GM20431 (cell line): ENCODE measurements around the gene ACTN2.

Experiments used
- in situ Hi-C: fragments of 300-500 bp; cut with MseI, MboI; formaldehyde crosslinking; loops from one replicate; pipeline ENCODE4 v1.15.0; 2020; ENCODE audit warnings: low sequenced_read_pairs; ENCODE audit not compliant: unreplicated experiment

The ACTN2 gene

DNA sequence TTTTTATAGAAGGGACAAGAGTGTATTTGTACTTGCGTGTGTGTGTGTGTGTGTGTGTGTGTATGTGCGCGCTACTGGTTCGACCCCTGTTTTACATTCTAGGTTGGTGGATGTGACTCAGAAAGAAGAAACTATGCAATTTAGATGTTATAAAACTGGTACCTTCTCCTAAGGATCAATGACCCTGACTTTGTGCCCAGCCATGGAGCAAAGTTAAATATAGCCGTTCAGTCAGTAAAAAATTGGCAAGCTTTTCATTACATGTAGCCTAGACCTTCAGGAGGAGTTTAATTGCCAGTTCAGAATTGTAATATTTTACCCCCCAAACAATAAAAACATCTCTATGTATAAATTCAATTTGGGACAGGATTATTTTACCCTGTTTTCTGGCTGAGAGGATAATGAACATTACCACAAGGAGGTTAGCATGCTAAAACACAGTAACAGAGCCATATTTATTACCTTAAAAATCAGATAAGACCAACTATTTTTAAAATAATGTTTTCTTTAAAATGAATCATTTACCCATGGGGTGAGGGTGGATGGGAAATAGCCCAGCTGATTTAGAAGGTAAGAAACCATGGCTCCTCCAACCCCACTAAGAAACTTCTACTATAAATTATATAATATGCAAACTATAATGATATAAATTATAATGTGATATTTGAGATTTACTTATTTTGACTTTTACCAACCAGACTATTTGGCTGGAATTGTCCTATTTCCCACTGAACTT, 75.3 kb downstream of the ACTN2 start:
- in situ Hi-C loops, result loop anchor here (25.0 kb wide), 1 partner anchor 101 kb away; no protein-coding TSS in a partner anchor

DNA sequence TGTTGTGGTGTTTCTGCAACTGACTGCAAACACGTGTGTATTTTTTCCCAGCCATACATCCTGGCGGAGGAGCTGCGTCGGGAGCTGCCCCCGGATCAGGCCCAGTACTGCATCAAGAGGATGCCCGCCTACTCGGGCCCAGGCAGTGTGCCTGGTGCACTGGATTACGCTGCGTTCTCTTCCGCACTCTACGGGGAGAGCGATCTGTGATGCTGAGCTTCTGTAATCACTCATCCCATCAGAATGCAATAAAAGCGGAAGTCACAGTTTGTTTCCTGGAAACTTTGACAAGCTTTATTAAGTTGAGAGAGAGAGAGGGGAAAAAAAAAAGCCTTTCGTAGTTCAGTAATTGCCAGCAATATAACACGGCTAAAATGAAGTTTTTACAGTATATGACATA, 76.1 kb downstream of the ACTN2 start:
- in situ Hi-C loops, result loop anchor here (25.0 kb wide), 1 partner anchor 100 kb away; no protein-coding TSS in a partner anchor

- in situ Hi-C loops, result loop anchor here (25.0 kb wide), 1 partner anchor 96 kb away; no protein-coding TSS in a partner anchor
Observed at GRCh38 chr1:236765831-236766230, 79.5 kb downstream of the ACTN2 start.

GRCh38 chr1:236766506-236766905, 80.2 kb downstream of the ACTN2 start:
- in situ Hi-C loops, result loop anchor here (25.0 kb wide), 1 partner anchor 96 kb away; no protein-coding TSS in a partner anchor

DNA sequence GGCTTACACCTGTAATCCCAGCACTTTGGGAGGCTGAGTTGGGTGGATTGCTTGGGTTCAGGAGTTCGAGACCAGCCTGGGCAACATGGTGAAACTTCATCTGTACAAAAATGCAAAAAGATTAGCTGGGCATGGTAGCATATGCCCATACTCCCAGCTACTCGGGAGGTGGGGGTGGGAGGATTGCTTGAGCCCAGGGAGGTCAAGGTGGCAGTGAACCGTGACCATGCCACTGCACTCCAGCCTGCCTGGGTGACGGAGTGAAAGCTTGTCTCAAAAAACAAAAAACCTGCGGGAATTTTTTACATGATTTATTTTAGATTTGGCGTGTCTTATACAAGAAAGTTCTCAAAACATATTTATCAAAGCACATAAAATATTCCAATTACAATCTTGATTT, 81.0 kb downstream of the ACTN2 start:
- in situ Hi-C loops, result loop anchor here (25.0 kb wide), 1 partner anchor 95 kb away; no protein-coding TSS in a partner anchor

- in situ Hi-C loops, result loop anchor here (25.0 kb wide), 1 partner anchor 94 kb away; no protein-coding TSS in a partner anchor
Observed at GRCh38 chr1:236768601-236769000, 82.3 kb downstream of the ACTN2 start.

- in situ Hi-C loops, result loop anchor here (25.0 kb wide), 1 partner anchor 88 kb away; no protein-coding TSS in a partner anchor
Observed at GRCh38 chr1:236773919-236774318, 87.6 kb downstream of the ACTN2 start.

DNA sequence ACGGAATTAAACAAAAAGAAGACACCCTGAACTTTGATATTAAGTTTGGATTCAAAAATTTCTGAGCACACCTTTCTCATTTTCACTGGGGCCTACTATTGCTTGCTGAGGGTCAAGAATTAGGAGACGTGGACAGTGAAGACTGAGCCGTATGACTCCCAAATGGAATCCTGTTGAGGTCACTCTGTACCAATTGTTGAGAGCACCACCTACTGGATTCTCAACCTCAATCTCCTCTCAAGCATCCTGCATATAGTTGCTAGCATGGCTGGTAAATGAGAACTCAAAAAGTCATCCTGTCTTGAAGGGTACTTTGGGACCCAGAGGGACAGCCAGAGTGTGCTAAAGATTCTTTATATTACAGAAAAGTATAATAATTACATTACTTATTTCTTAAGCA, 88.6 kb downstream of the ACTN2 start:
- in situ Hi-C loops, result loop anchor here (25.0 kb wide), 1 partner anchor 87 kb away; no protein-coding TSS in a partner anchor

DNA sequence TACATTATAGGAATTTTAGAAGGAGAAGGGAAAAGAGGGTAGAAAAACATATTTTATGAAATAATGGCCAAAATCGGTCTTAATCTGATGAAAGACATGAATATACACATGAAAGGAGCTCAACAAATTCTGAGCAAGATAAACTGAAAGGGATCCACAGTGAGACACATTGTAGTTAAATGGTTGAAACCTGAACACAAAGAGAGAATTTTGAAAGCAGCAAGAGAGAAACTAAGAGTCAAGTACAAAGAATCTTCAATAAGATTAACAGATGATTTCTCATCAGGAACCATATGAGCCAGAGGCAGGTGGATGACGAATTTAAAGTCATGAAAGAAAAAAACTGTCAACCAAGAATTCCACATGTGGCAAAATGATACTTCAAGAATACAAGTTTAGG, 93.0 kb downstream of the ACTN2 start:
- in situ Hi-C loops, result no loop called here

DNA sequence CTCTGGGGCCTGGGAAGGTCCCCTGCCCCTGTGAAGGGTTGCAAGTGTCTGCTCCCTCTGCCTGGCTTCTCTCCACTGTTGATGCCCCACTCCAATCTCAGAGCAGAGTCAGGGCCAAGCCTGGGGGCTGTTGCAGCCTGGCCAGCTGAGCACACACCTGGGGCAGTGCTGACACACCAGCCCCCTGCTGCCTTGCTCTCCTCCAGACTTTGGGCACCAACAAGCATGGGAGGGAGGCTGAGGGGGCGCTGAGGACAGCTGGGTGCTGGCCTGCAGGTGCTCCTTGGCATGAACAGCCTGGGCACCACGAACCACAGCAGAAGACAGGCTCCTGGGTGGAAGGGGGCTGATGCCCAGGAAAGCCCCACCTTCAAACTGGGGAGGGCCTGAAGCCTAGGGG, 99.2 kb downstream of the ACTN2 start:
- in situ Hi-C loops, result no loop called here

GRCh38 chr1:236786453-236786852, 100.2 kb downstream of the ACTN2 start:
- in situ Hi-C loops, result no loop called here

- in situ Hi-C loops, result no loop called here
Observed at GRCh38 chr1:236794585-236795034, 108.3 kb downstream of the ACTN2 start.

DNA sequence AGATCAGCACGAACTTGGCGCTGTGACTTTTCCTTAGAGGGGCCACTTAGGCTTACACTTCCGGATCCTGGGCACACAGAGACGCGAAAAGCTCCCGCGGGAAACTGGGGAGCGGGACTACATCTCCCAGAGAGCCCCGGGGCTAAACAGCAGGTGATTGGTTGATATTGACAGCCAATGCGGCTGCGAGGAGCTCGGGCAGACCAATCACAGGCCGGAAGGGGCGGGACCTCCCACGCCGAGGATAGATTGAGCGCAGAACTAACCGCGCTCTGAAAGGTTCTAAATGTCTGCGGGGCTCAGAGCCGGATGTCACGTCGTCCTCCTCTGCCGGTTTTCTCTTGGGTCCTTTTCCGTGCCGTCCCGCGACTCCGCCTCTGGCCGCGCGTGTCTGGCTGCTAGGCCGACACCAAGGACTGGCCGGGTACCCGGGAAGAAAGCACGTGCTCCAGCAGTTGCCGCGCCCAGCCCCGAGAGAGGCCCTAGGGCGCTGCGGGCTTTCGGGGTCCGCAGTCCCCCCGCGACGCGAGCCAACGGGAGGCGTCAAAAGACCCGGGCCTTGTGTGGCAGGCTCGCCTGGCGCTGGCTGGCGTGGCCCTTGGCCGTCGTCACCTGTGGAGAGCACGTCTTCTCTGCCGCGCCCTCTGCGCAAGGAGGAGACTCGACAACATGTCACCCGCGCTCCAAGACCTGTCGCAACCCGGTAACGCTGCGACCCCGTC, 108.9 kb downstream of the ACTN2 start, which contains the start of gene MTR:
Gene MTR, plus strand, starts transcription at position 258 of the 722 bp plus-strand sequence. Its CDS starts 412 bp downstream, at position 670.
- in situ Hi-C loops, result no loop called here

GRCh38 chr1:236795757-236796667, 109.7 kb downstream of the ACTN2 start:
- in situ Hi-C loops, result no loop called here

DNA sequence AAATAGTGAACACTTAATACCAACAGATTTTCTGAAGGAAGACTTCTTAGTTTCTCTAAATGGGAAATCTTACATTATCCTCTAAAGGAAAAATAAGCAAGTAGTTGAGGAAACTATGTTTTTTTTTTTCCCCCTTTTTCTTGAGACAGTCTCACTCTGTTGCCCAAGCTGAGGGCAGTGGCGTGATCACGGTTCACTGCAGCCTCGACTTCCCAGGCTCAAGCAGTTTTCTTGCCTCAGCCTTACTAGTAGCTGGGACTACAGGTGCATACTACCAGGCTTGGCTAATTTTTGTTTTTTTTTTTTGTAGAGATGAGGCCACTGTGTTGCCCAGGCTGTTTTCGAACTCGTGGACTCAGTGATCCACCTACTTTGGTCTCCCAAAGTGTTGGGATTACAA, 112.7 kb downstream of the ACTN2 start:
- in situ Hi-C loops, result no loop called here

DNA sequence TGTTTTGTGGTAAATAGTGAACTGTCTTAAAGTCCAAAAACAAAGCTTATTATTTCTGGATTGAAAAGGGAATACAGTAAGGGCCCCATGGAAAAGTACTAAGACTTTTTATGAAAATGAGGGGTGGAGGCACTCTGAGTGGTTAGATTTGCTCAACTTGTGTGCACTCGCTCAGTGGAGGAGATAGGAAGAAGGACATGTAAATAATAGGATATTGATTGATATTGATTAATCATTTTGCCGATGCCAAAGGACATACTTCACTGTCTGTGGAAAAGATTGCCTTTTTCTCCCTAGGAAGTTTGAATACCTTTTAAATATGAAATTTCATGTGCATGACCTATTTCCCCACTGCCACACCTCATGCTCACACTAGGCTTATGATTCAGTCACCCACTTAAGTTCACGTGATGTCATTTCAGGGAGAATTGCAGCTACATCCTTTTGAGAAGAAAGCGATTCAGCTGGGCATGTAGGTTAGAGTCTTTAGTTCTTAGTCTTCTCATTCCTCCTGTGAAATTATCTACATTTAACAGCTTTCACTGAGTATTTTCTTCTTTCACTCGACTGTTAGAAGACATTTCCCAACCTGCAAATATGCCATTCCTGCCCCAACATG, 113.8 kb downstream of the ACTN2 start:
- in situ Hi-C loops, result no loop called here

DNA sequence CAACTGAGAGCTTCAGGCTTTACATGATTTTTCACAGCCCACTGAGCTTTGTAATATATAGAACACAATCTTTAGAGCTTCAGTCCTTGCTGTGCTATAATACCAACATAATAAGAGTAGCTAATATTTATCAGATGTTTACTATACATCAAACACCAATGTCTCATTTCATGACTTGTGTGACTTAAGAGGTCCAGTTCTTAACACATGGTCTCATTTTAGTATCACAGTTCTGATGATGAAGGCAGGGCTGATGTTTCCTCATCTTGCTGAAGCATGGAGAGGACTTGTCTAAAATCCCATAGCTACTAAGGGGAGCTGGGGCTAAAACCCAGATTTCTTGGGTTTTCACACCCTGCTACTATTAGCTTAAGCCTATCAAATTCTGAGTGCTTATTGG, 114.3 kb downstream of the ACTN2 start:
- in situ Hi-C loops, result no loop called here

- in situ Hi-C loops, result no loop called here
Observed at GRCh38 chr1:236802264-236802663, 116.0 kb downstream of the ACTN2 start.

- in situ Hi-C loops, result no loop called here
Observed at GRCh38 chr1:236806634-236807033, 120.3 kb downstream of the ACTN2 start.
